SKM-1 (cell line): ENCODE measurements around the gene RNASEL.

ENCODE experiments used
- DNase-seq: peaks from one replicate; lab custom pipeline; 2025; ENCODE audit not compliant: unreplicated experiment; lab: John Stamatoyannopoulos, UW

The RNASEL gene

DNA sequence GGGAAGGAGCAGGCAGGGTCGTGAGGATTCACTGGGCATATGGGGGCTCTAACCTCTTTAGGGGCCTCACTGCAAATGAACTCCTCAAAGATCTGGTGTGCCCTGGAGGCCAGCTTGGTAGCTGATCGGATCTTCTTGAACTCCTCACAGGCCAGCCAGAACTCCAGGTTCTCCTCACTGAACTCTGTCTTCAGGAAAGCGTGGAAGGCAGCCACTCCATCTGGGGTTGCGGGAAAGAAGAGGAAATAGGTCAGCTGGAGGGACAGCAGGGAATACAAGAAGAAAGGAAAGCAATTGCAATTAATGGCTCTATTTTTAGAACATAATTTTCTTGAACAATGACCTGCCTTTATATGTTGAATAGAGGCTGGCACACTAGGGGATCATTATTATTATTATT is 12.9 kb upstream of the RNASEL start:
- no peak for DNase-seq

DNA sequence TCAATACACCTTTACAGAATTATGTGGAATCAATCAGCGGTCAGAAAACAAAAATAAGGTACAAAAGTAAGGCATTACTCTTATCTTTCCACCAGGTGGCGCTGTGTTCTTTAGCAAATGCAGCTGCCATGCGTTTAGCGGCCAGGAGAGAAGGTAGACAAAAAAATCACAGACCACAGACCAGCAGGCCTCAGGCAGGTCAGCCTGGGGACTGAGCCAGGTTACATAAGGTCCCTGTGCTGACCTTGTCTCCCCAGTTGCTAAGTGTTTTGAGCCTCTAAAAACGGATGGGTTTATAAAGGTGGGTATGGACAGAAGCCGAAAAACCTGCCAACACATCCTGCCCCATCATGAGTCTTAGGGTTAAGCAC is 12.3 kb upstream of the RNASEL start:
- DNase-seq: peak; percentile 89

DNA sequence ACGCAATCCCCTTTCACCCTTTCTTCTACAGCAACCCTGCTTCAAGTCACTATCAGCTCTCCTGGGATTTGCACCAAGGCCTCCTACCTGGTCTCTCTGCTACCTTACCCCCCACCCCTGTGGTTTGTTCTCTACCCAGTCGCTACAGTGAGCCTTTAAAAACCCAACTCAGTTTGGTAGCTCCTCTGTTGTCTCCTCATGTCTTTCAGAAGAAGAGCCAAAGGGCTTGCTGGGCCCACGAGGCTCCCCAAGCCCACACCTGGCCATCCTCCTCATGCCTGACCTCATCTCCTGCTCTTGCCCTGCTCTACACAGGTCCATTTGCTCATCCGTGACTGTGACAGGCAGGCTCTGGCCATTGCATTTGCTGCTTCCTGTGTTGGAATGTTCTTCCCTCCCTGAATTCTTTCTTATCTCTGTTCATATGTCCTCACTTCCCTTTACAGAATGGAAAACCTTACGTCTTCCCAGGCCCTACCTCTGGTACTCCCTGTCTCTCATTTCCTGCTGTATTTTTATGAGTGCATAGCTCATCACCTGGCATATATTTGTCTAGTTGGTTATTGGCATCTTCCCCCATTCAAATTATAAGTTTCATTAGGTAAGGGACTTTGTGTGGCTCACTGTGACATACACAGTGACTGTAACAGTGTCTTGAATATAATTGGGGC is 11.8 kb upstream of the RNASEL start:
- DNase-seq: no peak

DNA sequence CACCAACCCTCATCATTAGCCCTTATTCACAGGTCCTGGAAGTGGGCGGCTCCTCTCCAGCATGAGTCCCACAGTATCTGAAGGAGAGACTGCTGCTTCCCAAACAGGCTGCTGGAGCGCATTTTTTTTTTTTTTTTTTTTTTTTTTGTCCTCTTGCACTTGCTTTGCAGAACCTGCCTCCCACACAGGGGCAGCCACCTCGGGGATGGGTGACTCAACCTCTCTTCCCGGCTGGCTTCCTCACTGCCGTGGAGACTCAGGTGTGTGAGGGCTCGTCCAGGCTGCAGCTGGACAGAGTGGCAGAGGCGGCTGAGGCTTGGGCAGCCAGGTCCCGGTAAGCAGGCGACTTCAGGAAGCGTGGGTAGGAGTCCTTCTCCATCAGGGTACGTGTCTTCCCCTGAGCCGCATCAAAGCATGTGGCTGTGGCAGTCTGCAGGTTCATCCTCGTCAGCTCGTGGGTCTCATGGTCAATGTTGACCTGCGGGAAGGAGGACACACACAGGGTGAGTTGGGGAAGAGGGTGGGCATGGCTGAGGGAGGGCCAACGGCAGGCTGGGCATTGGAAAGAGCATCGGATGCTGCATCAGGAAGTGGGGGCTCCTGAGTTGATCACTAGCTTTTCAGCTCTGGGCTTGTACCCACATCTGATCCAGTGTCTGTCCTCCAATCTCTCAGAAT is 11.1 kb upstream of the RNASEL start:
- DNase-seq: no peak

DNA sequence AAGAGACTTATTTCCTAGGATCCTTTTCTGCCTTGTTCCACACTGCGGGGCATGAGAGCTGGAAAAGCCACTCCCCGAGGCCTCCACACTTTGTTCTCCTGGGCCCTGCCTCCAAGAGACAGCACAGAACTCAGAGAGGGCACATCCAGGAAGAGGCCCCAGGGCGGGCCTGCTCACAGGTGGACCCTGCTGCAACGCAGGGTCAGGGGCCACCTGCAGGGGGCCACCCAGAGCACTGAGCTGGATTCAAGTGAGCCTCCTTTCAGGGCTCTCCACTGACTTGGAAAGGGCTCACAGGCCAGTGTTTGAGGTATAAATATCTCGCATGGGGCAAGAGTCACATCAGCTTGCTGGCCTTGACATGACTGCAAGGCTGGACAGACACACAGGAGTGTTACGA is 10.3 kb upstream of the RNASEL start:
- no peak for DNase-seq

DNA sequence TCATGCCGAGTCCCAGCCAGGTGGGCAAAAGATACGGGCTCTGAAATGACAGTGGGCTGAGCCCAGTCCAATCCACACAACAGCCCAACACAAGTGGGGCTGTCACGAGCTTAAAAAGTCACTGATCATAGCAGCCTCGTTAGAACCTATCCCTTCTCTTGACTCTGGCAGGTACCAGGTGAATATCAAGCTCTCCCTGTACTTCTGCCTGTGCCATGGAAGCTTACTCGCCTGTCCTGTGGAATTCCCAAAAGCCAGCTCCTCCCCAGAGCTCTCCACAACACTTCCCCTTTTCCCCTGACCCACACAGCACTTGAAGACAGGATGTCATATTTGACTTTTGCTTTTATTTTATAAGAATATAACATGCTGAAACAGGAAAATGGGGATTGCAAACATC is 9.2 kb upstream of the RNASEL start:
- DNase-seq: no peak

DNA sequence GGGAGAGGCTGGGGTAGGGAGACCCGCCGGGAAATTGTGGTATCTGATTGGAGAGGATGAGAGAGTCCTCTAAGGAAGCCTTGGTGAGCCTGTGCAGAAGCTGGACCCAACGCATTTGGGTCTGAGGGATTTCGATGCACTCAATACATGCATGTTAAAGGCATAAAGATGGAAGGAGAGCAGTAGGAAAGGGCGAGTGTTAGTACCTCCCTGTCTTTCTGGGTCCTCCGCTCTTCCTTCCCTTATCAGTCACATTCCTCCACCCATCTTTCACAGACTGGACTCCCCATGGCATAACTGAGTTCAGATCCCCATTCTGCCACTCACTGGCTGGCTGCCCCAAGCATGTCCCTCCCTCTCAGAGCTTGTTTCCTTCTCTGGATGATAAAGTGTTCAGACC is 7.9 kb upstream of the RNASEL start:
- no peak for DNase-seq

DNA sequence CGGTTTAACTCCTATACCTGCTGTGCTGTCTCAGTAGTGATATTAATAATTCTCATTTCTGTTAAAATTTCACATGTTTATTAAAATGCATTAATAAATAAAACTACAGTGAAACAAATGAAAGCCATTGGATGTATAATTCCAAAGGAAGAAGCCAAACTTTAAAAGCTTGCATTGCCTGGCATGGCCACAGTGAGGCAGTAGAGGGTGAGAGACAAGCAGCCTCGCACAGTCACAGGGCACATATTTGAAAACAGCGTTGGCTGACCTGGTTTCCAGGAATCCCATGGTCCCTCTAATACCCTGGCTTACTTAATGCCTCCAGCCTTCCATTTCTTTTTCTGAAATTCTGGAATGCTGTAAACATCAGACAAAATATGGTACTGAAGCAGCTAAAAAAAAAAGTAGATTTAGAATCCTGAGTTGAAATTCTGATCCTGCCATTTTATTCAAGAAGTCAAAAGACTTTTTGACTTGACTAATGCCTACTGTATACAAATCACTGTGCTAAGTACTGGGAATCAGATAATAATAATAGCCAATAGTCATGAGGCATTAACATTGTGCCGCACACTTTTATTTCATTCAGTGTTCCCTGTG is 6.7 kb upstream of the RNASEL start:
- DNase-seq: peak; percentile 55

DNA sequence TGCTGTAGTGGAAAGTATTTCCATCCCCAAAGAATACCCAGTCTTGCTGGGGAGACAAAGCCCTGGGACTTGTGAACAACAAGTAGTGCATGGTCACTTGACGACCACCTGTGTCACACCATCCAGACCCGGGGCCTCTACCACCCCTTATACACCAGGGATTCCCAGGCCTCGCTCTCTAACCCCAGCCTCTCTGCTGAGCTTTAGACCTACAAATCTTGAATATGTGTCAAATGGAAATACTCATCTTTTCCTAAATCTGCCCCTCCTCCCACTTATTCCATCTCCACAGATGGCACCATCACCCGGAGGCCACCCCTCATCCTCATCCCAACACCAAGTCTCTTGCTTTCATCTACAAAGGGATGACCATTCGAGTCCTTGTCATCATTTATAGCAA is 875 bp upstream of the RNASEL start:
- no peak for DNase-seq

DNA sequence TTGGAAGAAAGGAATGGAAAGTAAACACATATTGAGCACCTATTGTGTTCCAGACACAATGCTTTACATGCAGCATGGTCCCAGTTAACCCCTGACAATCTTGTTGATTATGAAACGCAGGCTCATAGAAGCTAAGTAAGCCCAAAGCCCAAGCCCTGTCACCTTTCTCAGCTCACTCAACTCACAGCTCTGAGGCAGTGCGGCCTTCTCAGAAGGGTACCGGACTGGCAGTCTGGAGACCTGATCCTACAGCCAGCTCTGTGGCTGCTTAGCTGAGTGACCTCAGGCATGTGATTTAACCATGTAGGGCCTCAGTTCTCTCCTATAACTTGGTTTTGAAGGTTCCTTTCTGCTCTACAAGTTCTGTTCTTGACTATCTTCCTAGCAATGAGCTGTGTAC is 464 bp upstream of the RNASEL start:
- no peak for DNase-seq

DNA sequence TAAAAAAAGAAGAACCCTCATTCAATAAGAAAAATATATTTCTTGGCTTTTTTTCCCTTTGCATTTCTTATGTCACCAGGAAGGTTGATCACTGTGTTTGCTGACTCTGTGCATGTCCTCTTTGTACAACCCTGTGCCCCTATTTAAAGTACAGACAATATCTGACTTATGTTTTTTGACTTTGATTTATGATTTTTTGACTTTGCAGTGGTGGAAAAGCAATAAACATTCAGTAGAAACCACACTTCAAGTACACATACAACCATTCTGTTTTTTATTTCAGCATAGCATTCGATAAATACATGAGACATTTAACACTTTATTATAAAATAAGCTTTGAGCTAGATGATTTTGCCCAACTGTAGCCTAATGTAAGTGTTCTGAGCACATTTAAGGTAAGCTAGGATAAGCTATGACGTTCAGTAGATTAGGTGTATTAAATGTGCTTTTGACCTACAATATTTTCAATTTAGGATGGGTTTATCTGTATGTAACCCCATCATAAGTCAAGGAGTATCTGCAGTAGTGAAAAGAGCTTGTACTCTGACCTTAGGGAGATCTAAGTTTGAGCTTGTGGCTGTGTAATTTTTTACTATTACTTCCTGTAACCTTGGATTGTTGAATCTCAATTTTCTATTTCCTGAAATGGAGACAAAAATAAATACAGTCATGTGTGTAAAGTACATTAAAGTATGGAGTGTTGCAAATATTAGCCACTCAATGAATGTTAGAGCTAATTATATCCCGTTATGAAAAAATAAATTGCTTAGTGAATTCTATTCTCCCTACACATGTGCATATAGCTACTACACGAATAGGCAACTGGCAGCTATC is 1.2 kb downstream of the RNASEL start:
- no peak for DNase-seq

DNA sequence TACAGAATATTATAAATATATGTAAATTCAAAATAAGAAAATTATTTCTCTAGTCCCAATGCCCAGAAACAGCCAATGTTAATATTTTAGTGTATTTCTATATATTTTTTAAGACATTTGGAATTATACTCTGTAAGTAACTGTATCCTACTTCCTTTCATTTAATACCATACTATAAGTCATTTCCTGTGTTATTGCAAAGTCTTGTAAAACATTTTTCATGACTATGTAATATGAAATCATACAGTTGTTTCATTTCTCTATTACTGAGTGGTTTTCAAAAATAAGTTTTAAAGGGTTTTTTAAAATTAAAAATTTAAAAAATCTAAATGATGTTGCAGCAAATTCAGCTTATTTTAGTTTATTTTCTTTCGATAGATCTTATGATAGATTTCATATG is 2.0 kb downstream of the RNASEL start:
- DNase-seq: no peak

DNA sequence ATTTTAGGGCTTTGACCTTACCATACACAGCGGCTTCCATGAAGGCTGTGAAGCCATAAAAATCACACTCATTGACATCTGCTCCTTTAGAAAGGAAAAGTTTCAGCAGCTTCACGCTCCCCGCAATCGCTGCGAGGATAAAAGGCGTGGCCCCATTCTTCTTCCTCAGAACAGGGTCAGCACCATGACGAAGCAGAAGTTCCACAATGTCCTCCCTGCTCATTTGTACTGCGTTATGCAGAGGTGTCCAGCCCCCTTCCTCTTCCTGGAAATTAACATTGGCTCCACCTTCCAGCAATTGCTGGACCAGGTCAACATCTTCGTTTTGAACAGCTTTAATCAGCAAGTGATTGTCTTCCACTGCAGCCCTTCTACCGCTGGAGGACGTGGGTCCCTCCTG is 2.7 kb downstream of the RNASEL start:
- DNase-seq: no peak

DNA sequence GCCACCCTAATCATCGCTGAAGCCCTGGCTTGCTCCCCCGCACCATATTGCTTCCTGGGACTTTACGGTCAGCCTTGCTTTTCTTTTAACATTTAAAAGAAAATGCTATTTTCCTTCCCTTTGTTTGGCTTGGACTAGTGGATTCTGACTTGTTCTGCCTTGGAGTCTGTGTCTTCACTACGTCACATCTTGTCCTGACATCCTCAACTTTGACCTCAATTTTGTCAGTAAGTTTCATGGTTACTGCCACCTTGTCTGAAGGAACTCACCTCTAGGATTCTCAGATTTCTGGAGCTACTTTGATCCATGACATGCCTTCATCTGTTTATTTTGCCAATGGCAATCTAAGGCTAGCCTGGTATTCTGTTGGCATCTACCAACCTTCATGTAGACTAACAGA is 4.3 kb downstream of the RNASEL start:
- no peak for DNase-seq

DNA sequence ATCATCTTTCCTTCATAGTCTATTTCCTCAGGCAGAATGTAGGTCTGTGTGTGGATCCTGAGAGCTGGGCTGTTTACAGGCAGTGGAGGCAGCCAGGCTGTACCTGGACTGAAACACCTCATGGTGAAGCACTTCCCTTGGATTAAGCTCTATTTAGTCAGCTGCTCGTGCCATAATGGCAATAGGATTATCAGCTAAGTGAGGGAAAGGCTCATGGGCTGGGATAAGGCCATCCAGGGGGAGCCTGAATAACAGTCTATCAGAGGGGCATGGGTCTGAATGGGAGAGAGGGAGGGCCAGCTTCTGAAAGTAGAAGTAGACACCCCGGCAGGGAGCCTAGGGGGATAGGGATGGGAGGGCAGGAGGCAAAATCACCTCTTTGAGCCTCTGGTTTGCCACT is 8.3 kb downstream of the RNASEL start:
- DNase-seq: no peak

DNA sequence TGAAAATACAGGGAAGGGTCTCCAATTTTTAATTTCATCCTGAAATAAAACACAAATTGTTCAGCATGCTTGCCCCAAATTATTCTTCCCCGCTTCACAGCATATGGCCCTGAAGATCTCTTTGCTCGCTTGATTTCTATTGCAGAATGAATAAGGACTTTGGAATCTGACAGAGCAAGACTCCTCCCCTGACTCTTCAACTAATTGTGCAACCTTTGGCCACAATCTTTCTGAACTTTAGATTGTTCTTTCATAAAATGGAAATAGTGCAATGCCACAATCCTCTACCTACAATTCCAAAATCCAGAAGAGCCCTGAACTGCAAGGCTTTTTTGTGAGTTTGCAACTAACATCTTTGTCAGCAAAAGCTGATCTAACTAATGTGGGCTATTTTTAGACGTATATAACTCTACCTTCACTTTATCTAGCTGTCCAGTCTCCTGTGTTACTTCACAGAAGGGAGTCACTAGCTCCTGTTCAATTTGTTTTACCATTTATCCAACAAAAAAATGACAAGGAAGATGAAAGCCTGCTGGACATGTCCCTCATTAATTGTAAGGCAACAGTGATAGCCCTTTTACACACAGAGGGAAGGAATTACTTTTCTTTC is 13.4 kb downstream of the RNASEL start:
- no peak for DNase-seq

DNA sequence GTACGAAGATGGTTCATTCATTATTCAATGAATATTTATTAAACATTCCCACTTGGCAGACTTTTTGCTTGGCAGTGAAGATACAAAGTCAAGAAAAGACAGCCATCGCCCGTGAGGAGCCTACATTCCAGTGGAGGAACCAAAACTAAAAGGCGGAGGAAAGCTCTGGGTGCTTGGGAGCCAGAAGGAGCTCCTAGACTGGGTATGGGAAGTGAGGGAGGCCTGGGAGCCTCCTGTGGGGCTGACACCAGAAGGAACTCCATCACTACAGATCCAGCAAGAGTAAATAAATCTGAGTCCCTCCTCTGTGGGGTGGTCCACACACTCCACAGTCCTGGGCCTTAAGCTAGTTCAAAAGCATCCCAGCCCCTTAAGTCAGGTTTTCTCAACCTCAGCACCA is 14.9 kb downstream of the RNASEL start:
- no peak for DNase-seq

DNA sequence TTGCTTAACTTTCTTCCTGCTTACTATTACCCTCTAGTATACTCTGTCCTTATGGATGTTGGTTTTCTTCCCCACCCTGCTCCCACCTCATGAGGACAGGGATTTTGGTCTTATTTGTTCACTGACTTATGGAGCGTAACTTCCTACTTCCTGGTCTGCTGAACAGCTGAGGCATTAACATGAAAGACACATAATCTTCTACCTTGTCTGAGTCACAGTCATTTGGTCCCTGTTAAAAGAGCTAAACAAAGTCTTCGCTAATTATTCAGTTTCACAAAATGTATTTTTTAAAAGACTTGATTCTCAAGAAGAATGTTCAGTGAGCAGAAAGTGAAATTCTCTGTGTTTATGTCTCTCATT is 18.5 kb downstream of the RNASEL start:
- DNase-seq: no peak

DNA sequence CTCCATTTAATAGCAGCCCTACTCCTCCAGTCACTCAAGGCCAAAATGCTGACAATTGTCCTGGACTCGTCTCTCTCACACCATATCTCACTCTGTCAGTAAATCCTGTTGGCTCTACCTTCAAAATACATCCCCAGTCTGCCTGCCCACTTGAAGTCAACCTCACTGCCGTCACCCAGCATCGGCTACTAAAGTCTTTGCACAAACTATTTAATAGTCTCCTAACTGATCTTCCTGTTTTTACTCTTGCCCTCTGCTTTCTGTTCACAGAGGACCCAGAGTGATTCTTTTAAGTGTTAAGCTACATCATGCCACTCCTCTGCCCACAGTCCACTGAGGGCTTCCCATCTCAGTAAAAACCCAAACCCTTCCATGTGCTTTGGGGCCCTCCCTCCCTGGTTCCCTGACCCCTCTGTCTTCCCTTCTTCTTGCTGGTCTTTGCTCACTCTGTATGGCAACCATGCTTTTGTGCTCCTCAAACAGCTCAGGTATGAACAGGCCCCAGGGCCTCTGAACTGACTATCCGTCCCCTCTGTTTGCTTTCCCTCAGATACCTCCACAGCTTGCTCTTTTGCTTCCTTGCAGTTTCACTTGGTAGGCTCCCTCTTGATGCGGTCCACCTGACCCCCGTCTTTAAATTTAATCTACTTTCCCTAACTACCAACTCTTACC is 19.0 kb downstream of the RNASEL start:
- no peak for DNase-seq

DNA sequence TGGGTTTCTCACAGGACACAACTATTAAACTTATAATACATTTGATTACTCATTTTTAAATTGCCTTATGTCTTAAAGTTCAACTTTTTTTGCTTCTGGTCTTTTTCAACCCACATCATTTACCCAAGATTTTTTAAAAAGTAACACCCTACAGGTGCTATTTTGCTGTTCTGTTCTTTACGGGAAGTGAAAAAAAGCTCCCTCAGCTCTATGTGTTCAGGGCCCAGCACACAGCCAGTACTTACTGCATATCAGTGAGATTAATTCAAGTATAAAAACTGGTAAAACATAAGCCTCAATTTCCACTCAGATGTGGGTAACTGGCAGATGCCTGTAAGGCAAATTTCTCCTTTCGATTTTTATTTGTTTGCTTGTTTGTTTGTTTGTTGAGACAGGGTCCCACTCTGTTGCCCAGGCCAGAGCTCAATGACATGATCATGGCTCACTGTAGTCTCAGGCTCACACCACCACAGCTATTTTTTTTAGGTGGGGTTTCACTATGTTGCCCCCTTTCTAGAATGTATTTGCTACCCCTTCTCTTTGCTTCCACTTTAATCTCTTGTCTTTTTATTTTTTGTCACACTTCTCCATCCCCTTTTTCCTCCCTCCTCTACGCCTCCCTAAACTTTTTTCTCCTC is 20.3 kb downstream of the RNASEL start:
- no peak for DNase-seq

DNA sequence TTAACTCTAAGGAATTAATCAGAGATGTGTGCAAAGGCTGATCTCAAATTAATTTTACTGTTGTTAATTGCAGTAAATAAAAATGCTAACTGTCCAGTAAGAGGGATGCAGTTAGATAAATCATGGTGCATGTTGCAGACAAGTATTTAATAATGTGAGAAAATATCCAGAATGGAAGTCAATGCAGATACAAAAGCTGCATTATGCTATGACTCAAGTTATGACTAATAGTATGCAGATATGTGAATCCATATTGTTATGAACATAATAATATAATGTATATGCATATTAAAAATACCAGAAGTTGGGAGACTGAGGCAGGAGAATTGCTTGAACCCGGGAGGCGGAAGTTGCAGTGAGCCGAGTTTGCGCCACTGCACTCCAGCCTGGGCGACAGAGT is 21.4 kb downstream of the RNASEL start:
- no peak for DNase-seq
